HepG2 (cell line): Measurements from ENCODE around the gene SGSM1.

Experiments
- JUN ChIP-seq: sonication (generic); formaldehyde crosslinking; IDR thresholded peaks from 2 replicates; pipeline ENCODE4 v1.4.0; 2020; ENCODE audit warnings: mild to moderate bottlenecking, missing genetic modification reagents
- JUND ChIP-seq: sonication (generic); formaldehyde crosslinking; IDR thresholded peaks from 2 replicates; pipeline ENCODE4 v1.8.0; 2022; ENCODE audit warnings: mild to moderate bottlenecking, missing genetic modification reagents
- NR2F6 ChIP-seq, 2 experiments: IDR thresholded peaks; 2 replicates each; pipeline ENCODE4 v1.6.1; 2016; ENCODE audit warnings: antibody characterized with exemption in 1 of 2, mild to moderate bottlenecking in 1 of 2
- ZNF530 ChIP-seq: sonication (generic); formaldehyde crosslinking; IDR thresholded peaks from 2 replicates; pipeline ENCODE4 v1.5.0; 2020; ENCODE audit warnings: low read depth, mild to moderate bottlenecking, missing genetic modification reagents

GRCh38 chr22:24857576-24857975 is 51.6 kb downstream of the SGSM1 start:
- TF ChIP-seq NR2F6 (IDR thresholded peaks at IDR 0.05) (no peak), NR2F6 (CRISPR knock-in tag; IDR thresholded peaks at IDR 0.05) (no peak), JUN (no peak), JUND (CRISPR knock-in tag) (no peak), ZNF530 (CRISPR knock-in tag) (no peak)
